Left lobe of liver (tissue), 2 donors: ENCODE results near the gene SEL1L. TPM values are rescaled to one million over a fixed set of nuclear protein-coding genes. Genes with fewer than 3 reads are reported as not detected.
"Not testable (repeated sequence)": the region's sequence is repeated elsewhere in the genome, so short reads cannot be mapped to it uniquely, and the experiment has no call there.

Source experiments
- ATAC-seq: fragments of 200-7000 bp; cut with Tn5 transposase; one replicate; pipeline ENCODE4 v1.9.1; 2020; ENCODE audit warnings: mild to moderate bottlenecking, moderate library complexity
- DNase-seq: peaks from one replicate; pipeline ENCODE4 v3.0.0-alpha.2; 2020; ENCODE audit warnings: low spot score
- total RNA-seq: library from RNA; stranded (reverse); gene quantifications from one replicate; pipeline ENCODE4 v1.2.1, GENCODE V29; 2021
- donor health status: DM: no; HTN: no; CAD: no; lungs with moderate emphysema.
- donor health status: DM: no; HTN: yes; CAD: no.

The SEL1L gene
- total RNA-seq, 1 donor from 2014 or later, result 128 TPM

- ATAC-seq (no peak), DNase-seq (no peak)
Measured at GRCh38 chr14:81450100-81450531, 83.5 kb downstream of the SEL1L start.

DNA sequence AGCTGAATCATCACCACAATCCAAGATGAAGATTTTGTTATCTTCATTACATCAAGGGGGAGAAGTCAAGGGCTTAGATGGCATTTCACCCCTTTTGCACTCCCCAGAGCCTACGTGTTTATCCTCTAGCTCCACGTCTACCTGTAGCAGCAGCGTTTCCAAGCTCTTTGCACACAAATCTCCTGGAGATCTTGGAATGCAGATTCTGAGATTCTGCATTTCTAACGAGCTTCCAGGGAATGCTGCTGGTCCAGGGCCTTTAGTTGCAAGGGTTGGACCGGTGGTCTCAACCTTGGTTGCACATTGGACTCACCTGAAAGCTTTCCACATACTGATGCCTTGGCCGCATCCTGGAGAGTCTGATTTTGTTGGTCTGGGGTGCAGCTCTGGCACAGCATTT lies 84.1 kb downstream of the SEL1L start:
- DNase-seq (no peak), ATAC-seq (no peak)

- peak; percentile 64 for ATAC-seq
- DNase-seq, result no peak
Measured at GRCh38 chr14:81449114-81449513, 84.5 kb downstream of the SEL1L start.

- ATAC-seq, result no peak
- DNase-seq, result no peak
Measured at GRCh38 chr14:81447021-81447764, 86.5 kb downstream of the SEL1L start.

DNA sequence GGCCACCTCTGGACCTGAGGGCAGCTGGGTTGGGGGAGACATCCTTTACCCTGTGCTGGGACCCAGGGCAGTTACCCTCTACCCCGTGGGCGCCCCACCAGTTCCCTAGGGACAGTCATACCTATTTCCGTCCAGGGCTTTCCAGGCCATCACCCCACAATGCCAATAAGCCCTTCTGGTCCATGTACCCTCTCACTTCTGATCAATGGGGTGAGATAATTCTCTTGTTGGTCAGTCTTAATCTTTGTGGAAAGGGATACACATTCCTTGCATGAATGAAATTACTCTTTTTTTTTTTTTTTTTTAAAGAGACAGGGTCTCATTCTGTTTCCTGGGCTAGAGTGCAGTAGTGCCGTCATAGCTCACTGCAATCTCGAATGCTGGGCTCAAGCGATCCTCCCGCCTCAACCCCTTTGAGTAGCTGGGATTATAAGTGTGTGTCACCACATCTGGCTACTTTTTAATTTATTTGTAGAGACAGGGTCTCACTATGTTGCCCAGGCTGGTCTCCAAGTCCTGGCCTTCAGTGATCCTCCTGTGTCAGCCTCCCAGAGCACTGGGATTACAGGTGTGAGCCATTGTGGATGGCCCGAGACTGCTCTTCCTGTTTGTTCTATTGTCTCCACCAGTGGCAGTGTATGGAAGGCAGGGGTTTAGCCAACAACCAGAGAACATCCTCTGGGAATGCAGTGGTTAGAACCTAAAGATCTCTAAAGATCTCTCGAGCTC lies 87.2 kb downstream of the SEL1L start:
- ATAC-seq (no peak), DNase-seq (no peak)

DNA sequence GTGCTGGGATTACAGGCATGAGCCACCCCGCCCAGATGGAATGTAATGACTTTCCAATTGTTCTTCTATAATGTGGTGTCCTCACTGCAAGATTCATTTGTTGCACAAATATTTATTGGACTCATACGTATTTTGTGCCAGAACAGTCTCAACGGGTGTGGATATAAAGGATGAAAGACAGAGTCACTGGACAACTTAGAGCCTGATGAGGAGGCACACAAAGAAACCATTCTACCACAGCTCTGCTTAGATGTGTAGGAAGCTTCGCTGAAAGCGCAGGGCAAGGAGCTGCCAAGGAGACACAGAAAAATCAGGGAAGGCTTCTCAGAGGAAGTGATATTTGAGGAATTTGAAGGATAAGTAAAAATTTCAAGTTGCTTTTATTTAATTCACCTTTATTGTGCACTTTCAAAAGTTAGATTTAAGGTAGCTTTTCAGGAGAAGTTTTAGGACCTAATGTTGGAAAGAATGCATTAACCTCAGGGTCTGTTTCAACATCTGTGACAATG lies 92.0 kb downstream of the SEL1L start:
- no peak for DNase-seq
- no peak for ATAC-seq

DNA sequence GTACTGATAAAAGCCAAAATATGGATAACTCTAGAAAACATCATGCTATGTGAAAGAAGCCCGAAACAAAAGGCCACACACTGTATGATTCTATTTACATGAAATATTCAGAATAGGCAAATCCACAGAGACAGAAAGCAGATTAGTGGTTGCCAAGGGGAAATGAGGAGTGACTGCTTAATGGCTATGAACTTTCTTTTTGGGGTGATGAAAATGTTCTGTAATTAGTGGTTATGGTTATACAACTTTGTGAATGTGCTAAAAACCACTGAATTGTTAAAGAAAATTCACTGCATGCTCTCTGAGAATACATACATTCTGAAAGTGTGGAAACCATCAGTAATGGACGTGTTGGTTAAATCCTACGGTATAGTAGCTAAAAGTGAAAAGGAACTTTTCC lies 93.6 kb downstream of the SEL1L start:
- ATAC-seq, result no peak

GRCh38 chr14:81437244-81437643 lies 96.4 kb downstream of the SEL1L start:
- ATAC-seq, result no peak
- no peak for DNase-seq

More for the DNA sequence above, 93.6 kb downstream of the SEL1L start:
- no peak for DNase-seq

GRCh38 chr14:81436296-81437138 lies 97.1 kb downstream of the SEL1L start:
- peak; percentile 95 for ATAC-seq
- peak; percentile 82 for DNase-seq

GRCh38 chr14:81435391-81436295 lies 98.0 kb downstream of the SEL1L start:
- DNase-seq (peak; percentile 68), ATAC-seq (peak; percentile 78)

- no peak for DNase-seq
- no peak for ATAC-seq
Measured at GRCh38 chr14:81435048-81435390, 98.6 kb downstream of the SEL1L start.

DNA sequence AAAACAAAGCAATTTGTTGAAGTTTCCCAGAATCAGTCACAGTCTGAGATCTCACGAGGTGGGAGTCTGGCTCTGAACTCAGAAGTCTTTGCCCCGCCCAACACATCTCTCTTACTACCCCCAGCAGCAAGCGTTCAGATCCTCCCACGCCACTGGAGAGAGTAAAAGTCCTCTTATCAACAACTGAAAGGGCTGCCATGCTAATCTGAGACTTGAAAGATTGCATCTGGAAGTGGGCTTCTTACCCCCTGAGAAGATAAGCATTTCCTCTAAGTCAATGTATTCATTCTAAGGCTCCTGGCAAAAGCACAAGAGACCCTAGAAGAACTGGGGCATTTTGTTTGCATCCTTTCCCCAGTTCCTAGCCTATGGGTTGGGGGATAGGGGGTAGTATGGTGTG lies 99.4 kb downstream of the SEL1L start:
- no peak for ATAC-seq
- no peak for DNase-seq

- ATAC-seq (no peak), DNase-seq (no peak)
Measured at GRCh38 chr14:81433378-81433777, 100.3 kb downstream of the SEL1L start.

DNA sequence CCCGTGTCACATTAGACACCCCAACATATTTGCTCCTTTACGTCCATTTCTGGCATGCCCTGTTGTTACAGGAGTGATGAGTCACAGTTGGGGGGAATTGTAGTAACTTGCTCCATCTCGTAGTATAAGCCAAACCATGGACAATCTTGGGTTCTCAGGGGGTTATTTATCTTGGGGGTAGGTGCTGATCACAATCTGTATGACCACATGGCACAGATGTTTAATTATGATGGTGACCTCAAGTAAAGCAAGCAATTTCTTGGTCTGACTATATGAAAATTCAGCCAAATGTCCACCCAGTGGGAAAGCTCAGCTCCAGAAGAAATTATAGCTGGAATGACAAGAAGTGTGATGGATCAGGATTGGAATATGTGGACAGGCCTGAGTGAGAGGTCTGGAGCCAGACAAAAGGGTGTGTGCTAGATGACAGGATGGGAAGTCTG lies 101.4 kb downstream of the SEL1L start:
- ATAC-seq (no peak), DNase-seq (no peak)

DNA sequence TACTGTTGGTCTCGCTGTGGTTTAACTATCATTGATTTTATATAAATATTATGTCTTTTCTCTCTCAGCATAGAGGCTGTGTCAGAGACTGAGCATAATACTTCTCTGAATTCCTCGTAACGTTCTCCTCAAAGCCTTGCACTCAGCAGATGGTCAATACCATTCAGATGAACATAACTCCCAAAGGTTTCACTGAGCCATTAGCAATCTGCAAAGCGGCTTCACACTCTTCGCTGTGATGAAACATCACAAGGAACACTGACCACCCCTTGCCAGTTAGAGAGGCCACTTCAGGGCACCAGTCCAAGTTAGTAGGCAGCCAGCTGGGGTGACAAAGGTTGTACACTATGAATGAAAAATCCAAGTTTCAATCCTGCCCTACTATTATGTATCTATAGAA lies 103.4 kb downstream of the SEL1L start:
- DNase-seq, result no peak
- no peak for ATAC-seq

DNA sequence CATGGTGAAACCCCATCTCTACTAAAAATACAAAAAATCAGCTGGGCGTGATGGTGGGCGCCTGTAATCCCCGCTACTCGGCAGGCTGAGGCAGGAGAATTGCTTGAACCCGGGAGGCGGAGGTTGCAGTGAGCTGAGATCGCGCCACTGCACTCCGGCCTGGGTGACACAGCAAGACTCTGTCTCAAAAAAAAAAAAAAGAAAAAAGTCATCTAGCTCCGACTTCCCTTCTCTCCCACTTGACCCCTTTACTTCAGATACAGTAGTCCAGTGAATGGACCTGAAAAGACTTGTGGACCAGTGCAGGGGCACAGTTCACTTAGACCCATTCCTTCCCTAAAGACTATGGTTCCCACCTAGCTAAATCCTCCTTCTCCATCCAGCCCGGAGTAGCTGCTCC lies 103.9 kb downstream of the SEL1L start:
- DNase-seq, ATAC-seq: not testable (repeated sequence)

GRCh38 chr14:81429028-81429427 lies 104.6 kb downstream of the SEL1L start:
- no peak for ATAC-seq

GRCh38 chr14:81427348-81428058 lies 106.2 kb downstream of the SEL1L start:
- DNase-seq, result no peak
- peak; percentile 52 for ATAC-seq

More at GRCh38 chr14:81429028-81429427, 104.6 kb downstream of the SEL1L start:
- DNase-seq, result no peak

- ATAC-seq, result peak; percentile 62
- no peak for DNase-seq
Measured at GRCh38 chr14:81423504-81423903, 110.1 kb downstream of the SEL1L start.
